ENCODE measurements around the gene GDF7.

GDF7 gene

GRCh38 chr2:20675701-20676352 lies 8.9 kb downstream of the GDF7 start:
- no peak for DNase-seq

GRCh38 chr2:20676353-20677215 lies 9.6 kb downstream of the GDF7 start:
- DNase-seq, result no peak

DNA sequence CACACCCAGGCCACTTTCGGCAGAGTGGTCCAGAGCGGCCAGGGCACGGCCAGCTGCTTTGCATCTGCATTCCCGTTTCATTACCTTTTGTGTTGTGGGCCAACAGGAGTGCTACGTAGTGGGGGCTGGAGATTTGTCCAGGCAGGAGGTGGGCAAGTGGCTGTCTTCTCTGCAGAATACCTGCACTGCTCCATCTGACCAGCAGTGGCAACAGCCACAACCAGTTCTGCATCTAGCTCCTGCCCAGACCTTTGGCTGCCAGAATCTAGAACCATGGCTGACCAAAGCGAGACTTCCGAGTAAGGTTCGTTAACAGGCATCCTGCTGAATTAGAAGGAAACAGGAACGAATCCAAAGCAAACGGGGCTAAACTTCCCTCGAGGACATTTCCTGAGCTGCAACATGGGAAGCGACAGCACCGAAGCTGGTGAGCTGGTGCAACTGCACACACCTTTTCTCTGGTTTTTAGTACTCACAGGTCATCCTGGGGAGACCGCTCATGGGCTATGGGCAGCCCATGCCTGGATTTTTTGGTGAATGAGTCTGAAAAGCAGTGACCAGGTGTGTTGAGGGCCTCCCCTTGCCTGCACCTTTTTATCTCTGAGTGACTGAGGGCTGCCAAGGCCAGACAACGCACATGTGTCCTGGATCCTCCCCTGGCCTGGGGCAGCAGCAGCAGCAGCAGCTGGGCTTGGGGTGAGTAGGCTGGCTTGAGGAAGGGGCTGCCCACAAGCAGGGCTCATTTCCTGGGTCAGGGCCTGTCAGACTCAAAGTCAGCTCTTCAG lies 10.5 kb downstream of the GDF7 start:
- no peak for DNase-seq

DNA sequence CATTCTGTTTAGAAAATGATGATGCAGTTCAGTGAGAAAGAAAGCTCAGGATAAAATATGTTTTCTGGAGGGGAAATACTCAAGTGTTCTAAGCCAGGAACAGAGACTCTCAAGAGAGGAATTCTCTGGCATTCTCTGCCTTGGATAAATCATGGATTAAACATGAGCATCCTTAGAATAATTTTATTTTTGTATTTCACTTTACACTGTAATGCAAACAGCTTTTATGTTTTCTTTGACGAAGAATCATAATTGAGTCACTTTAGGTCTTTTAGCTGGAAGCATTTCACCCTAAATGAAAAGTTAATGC lies 11.1 kb downstream of the GDF7 start:
- no peak for DNase-seq

DNA sequence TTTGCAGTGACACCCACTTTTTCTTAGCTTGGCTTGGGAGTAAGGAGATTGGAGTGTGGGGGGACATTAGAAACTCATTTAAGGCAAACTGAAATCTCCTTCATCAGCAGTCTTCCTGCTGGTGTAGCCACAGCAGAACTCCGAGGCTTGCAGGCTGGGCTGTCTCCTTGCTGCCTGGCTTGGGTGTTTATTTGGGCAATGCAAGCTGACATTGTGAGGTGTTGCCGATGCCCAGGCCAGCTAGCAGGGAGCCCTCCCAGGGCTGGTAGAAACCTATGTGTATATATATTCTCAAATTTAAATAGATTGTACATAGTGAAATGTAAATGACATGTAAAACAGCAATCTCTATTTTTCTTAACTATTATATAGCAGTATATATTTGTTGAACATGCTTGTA lies 11.8 kb downstream of the GDF7 start:
- no peak for DNase-seq

GRCh38 chr2:20680744-20681375 lies 13.9 kb downstream of the GDF7 start:
- DNase-seq, result no peak

- DNase-seq, result no peak
Measured at GRCh38 chr2:20682167-20682920, 15.4 kb downstream of the GDF7 start.

DNA sequence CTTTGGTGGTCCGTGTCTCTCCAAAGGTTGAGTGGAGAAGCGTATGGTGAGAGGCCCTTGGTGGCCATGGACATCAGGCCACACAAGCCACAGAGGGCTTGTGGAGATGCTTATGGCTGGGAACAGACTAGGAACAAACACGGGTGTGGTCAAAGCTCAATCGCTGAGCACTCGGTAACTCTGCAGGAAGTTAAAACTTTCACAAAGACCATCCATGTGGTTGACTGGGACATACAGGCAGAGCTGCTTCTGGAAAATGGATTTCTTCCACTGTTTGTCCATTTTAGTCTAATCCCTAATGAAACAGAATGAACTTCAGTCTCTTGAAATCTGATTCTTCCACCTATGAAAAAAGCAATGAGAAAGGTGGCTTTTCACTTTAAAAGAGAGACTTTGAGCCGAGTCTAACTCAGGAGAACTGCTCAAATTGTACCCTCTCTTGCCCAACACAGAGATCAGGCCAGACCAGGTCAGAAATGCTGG lies 17.7 kb downstream of the GDF7 start:
- DNase-seq, result no peak

GRCh38 chr2:20687260-20687832 lies 20.4 kb downstream of the GDF7 start:
- no peak for DNase-seq

- DNase-seq, result no peak
Measured at GRCh38 chr2:20689428-20690264, 22.7 kb downstream of the GDF7 start.

- DNase-seq, result no peak
Measured at GRCh38 chr2:20691076-20691734, 24.3 kb downstream of the GDF7 start.

GRCh38 chr2:20692081-20692480 lies 25.1 kb downstream of the GDF7 start:
- DNase-seq, result no peak

- DNase-seq, result no peak
Measured at GRCh38 chr2:20693317-20693716, 26.4 kb downstream of the GDF7 start.

- DNase-seq, result no peak
Measured at GRCh38 chr2:20696366-20696765, 29.4 kb downstream of the GDF7 start.

GRCh38 chr2:20697322-20697934 lies 30.5 kb downstream of the GDF7 start:
- no peak for DNase-seq

DNA sequence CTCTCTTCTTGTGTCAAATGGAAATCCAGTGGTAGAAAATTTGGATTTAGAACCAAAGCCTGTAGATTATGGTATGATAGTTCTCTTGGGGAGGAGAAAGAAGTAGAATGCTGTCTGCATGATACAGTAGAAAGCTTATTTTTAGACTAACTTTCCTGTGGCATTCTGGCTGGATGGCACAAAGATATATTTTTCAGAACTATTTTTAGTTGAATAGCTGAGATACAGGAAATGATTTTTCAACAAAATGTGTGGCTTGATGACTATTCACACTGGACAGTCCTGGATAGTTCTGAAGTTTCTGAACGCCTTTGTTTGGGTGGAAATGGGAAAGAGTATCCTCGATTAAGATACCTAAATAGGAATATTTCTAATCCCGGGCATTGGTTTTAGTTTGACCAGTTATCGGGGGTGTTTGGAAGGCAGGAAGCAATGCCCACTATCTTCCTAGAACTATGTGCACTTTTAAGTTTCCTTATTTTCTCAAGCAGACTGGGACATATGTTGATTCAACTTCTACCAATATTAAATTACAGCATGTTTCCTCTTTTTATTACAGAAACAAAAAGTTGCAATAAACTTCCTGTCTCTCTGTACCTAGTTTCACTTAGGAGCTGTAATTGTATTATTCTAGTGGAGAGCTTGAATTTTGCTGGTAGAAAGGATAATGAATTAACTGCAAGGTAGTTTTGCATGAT lies 32.1 kb downstream of the GDF7 start:
- DNase-seq, result no peak

DNA sequence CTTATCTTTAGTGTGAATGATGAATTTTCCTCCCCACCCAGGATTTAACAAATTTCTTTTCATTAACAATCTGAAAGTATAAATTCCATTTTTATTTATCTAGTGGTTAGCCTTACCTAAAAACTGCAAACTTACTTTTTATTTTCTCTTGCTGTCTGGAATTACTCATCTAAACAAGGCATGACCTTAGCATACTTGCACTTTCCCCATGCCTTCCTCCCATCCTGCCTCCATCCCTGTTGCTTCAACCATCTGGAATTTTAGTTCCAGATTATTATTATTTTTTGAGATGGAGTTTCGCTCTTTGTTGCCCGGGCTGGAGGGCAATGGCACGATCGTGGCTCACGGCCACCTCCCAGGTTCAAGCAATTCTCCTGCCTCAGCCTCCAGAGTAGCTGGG lies 35.6 kb downstream of the GDF7 start:
- no peak for DNase-seq

DNA sequence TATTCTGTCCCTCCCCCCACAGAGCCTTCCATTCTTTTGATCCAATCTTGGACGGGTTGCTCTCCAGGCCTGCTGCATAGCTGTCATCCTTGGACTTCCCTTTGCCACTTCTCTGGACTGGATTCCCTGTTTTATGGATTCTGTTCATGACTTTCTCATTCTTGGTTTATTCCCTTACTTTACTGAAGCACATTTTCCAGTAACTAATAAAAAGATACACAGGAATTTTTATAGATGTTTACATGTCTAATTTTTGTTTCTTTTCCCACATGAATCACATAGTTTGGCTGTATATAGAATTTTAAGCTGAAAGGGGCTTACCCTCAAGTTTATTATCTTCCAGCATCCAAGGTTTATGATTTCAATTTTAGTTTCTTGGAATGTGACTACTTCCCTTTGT lies 37.9 kb downstream of the GDF7 start:
- DNase-seq, result no peak

DNA sequence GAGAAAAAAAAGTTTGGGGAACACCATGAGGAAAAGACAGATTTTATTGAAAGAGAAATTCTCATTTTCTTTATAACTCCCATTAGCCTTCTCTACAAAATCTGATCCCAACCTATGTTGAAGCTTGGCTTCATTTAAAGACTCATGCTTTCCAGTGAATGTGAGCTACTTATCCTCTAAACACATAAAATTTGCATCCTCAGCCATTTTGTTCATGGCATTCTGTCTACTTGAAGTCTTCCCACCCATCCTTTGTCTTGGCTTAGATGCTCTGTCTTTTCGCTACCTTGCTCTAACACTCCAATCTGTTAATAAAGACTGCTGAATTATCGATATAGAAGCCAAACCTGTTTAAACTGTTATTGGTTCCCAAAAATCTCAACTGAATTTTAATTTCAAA lies 39.3 kb downstream of the GDF7 start:
- DNase-seq, result no peak

GRCh38 chr2:20706786-20707185 lies 39.8 kb downstream of the GDF7 start:
- no peak for DNase-seq

Data from stimulated activated CD4-positive, alpha-beta T cell treated with anti-CD3 and anti-CD28 coated beads, Interleukin-1b, Interleukin-23, amount 100 ng/mL, for 48 hours (primary cell).